NCI-H128 (cell line): ENCODE results near the gene TNIK.

Experiments
- DNase-seq: peaks from one replicate; lab custom pipeline; 2025; ENCODE audit not compliant: unreplicated experiment; lab: John Stamatoyannopoulos, UW

The TNIK gene

DNA sequence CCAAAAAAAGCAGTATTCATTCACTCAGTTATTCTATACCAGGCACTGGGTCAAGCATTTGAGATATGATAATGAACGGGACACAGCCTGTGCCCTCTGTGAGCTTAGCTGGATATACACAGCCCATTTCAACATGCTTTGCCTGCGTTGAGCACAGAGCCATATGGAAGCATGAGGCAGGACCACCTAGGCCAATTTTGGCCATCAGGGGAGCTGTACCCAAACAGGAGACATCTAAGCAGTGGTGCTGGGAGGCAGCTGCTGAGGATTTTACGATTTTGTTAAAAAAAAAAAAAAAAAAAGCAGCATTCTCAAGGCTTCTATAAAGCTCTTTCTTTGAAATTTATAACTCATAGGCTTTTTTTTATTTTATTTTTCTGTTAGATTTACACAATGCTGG is 346.5 kb downstream of the TNIK start:
- DNase-seq = no peak

DNA sequence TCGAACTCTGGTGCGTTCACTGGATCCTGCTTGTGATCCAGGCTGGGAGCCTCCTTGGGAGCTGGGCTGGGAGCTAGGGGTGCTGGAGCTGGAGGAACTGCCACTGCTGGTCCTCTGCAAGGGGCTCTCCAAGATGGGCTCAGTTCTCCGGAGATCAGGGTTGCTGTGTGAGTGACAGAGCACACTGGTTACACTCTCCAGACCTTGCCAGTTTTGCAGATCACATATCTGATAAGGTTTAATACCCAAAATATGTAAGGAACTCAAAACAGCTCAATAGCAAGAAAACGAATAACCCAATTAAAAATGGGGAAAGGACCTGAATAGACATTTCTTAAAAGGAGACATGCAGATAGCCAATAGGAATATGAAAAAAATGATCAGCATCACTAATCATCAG is 349.5 kb downstream of the TNIK start:
- no peak for DNase-seq

DNA sequence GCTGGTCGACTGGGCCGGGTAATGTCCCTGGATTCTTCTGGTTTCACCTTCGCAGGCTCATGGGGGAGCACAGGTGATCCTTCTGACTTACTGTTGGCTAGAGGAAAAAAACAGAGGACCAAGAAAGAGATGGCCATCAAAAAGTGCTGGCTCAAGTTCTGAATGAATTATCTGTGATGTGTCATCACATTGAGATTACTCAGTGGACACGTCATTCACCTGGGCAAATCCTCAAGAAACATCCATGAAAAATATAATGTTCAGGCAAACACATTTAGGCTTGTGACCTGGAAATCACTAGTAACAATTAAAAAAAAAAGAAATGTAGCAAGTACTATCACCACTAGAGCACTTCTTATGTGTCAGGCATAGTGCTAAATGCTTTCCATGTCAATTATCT is 352.1 kb downstream of the TNIK start:
- DNase-seq = no peak

DNA sequence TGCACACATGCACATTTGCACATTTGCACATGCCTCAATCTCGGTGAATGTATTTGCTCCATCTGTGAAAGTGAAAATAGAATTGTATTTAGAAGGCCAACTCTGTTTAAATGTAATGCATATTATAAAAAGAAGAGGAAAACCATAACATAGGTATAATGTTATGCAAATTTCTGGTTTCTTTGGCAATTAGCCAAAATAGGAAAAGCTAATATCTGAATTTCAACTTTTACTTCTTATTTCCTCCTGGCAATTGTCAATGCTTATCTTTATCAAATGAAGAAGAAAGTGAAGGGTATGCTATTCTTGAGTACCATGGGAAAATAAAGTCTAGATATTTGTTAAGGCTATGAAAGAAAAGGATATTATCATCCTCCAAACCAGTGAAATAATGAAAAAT is 357.0 kb downstream of the TNIK start:
- DNase-seq = no peak

DNA sequence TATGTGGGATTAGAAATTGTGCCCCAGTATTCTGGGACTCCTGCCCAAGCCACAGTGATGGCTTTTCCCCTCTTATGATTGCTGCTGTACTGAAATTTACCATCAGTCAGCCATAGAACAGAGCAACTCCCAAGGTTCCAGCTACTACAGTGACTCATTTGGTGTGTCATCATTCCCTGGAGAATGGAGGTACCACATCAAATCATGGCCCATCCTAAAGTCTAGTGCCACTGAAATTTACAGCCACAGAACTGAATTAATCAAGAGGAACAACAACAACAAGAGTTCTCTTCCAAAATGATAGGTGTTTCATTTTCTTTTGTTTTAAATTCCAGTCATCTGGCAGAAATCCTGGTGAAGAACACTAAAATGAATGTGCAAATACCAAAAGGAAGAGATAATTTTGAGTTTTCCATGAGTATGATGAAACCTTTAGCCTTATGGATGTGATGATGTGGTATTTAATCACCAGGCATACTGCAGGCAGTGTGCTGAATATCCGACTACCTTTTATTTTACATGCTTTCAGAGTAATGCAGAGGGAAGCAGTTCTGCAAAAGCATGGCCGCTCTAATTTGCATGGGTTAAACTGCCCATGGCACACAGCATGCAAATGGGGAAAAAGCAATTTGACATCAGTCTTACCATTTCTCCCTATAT is 358.1 kb downstream of the TNIK start:
- no peak for DNase-seq

DNA sequence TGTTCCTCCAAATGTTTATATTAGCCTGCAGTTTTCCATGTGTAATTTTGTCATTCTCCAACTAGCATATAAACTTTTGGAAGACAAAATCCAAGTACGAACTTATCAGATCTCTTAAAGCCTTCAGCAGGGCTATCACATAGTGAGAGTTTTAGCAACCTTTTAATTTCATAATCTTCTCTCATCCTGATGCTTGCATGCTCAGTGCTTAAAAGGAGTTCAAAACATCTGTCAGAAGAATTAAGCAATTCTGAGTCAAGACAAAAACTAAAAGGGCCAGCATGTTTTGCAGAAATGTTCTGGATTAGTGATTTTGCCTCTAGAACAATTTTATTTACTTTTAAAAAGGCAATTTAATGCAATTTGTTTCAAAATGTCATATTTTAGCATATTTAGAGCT is 360.3 kb downstream of the TNIK start:
- DNase-seq = no peak

DNA sequence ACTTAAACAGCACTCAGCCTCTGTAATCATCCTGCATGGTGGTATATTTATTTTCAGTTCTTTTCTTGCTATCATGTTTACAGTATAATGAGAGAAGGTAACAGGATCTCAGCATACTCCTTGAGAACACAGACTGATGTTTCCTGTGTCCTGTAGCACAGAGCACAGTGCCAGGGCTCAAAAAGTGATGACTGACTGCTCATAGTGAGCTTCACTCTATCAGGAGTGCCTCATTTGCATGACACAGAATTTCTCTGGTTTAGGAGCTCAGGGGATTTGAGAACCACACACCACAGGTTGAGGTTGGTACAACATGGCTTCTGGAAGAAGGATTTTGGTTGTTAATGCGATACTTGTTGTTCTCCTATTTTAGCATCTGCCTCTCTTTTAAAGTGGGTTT is 365.1 kb downstream of the TNIK start:
- DNase-seq = no peak

DNA sequence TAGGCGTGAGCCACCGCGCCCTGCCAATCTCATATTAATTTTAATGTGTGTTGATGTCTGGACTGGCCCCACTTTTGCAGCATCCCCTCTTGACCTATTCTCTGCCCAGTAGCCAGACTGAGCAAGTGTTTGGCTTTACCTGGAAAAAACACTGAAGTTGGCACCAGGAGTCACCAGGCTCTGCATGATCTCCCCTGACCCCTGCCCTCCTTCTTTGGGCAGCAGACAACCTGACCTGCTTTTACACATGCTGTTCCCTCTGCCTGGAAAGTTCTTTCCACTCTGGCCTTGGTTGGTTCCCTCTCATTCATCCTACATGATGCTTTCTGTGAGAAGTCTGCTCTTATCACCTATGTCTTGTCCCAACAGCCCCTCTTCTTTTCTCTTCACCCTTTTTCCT is 365.8 kb downstream of the TNIK start:
- DNase-seq = no peak

DNA sequence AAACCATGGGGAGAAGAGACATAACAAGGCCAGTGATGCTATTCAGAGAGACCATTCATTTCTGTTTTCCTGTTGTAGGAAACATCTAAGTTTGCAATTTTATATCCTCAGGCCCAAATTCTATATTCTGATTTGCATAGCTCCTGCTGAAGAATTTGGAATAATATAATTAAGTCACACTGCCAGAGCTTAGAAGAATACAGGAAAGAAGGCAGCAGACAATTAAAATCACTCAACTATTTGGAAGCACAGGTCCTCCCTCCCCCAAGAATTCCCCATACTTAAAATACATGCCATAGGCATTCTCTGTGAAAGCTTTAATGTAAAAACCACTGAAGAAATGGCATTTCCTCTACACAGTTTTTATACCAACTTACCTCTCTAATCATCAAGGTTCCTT is 366.7 kb downstream of the TNIK start:
- DNase-seq = no peak

DNA sequence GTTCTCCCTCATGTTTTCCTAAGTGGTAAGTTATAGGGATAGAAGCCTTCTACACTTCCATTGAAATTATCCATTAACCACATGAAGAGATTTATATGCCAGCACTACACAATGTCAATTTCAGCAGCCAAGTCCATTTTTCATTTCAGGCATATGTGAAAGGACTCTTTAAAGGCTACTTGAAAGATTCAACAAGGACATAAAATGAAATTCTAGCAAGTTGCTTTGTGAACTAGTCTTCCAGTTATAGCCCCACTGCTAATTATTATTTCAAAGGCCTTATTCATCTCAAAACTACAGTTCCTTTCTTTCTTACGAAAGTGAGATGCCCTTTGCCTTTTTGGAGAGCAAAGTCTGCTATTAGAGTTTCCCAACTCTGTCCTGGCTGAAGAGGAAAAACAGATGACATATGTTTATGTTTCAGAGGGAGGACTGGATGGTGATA is 367.7 kb downstream of the TNIK start:
- peak; percentile 77 for DNase-seq

DNA sequence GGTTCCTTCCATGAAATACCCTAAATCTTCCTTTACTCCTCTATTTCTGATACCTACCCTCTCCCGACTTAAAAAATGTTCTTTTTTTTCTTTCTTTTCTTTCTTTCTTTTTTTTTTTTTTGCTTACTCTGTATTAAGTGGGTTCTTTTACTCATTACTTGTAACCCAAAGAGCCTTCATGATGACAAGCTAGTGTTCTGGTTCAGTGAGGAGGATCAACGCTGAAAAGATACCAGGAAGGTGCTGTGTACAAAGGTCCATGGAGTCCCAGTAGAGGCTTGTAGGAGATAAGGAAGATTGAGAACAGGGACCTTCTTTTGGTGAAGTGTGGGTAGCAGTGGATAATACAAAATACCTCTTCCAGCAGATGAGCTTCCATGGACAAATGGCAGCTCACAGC is 369.9 kb downstream of the TNIK start:
- no peak for DNase-seq

DNA sequence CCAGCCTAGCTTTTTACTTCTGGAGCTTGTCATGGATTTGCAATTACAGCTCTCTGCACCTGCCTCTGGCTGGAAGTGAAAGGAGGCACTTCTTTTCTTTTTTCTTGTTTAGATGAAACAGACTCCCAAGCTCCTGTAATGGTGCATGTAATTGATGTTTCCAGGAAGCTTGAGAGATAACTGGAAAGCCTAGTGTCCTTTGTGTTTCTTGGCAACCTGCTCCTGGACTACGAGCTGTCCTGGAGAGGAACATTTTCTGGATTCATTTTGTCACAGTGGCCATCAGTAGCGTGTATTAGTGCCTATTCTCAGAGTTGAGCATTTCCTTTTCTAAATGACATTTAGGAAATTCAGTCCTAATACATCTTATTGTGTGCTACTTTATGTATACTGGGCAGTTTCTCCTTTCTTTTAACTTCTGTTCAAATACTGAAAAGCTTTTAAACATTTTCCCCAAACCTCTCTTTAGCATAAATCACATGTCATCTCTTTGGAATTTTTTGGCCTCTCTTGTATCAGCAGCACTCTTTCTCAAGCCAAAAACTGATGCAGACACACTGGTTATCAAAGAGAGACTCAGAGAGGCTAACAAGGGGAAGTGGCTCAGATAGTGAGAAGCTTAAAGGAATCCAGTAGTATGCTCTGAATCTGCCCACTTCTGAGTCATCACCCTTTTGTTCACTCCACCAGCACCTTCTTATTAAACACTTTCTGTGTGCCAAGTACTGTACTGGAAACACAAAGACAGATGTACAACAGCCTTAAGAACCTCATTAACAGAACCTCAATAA is 371.0 kb downstream of the TNIK start:
- no peak for DNase-seq

DNA sequence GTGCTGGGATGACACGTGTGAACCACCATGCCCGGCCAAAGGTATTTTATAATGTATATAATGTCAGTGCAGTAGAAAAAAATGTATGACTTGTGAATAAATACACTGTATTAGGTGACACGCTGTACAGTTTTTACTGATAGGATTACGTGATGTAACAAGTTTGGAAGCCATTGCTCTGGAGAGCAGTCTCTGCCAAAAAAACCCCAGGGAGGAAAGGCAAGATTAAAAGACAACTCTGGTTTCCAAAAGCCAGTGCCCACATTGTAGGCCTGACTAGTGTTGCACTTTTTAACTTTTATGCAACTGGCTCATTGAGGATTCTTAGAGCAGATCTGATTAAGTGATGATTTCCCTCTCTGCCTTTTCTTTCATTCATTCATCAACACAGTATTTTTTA is 371.7 kb downstream of the TNIK start:
- no peak for DNase-seq

DNA sequence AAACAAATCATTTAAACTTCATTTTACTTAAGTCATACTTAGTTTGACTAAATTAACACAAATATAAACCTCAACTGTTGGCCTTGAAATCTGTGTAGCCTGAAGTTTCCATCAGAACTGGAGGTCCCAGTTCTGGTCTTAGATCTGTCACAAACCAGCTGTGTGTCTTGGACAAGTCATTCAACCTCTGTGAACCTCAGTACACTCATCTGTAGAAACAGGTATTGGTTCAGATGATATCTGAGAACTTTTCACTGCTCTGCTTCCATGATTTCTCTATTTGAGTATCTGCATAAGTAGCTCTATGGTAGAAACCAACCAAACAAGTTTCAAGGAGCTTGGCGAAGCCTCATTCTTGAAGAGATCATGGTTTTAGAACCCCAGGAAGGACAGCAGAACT is 373.3 kb downstream of the TNIK start:
- no peak for DNase-seq

DNA sequence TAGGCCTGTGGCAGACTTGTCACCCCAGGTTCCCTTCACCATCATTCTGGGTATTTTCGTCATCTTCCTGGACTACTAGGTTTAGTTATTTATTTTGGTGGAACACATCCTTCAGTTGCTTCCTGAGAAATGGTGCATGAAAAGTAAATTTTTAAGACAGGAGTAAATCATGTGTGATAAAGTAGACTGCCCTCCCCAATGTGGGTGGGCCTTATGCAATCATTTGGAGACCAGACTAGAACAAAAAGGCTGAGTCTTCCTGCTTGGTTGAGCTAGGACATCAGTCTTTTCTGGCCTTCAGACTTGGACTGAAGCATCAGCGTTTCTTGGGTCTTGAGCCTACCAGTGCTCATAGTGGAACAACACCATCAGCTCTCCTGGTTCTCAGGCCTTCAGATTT is 382.9 kb downstream of the TNIK start:
- DNase-seq = no peak

DNA sequence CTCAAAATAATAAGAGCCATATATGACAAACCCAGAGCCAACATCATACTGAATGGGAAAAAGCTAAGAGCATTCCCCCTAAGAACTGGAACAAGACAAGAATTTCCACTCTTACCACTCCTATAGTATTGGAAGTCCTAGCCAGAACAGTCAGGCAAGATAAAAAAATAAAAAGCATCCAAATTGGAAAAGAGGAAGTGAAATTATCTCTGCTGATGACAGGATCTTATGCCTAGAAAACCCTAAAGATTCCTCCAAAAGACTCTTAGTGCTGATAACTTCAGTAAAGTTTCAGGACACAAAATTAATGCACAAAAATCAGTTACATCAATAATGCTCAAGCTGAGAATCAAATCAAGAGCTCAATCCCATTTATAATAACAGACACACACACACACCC is 387.8 kb downstream of the TNIK start:
- DNase-seq = no peak

DNA sequence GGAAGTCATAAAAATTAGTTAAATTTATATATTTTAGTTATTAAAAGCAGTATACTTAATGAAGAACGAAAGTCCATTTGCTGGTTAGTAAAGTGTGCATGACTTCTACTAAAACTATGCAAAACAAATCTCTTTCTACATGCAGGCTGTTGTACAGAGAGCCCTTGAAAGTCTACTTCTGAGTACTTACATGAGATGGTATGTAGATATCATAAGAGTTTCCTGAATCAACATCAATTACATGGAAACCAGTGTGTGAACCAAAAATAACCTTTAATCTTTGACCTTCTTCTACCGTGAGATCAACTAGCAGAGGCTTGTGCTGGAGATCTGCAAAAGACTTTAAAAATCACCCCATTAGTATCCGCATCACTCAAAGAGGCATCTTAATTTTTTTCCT is 391.5 kb downstream of the TNIK start:
- no peak for DNase-seq

DNA sequence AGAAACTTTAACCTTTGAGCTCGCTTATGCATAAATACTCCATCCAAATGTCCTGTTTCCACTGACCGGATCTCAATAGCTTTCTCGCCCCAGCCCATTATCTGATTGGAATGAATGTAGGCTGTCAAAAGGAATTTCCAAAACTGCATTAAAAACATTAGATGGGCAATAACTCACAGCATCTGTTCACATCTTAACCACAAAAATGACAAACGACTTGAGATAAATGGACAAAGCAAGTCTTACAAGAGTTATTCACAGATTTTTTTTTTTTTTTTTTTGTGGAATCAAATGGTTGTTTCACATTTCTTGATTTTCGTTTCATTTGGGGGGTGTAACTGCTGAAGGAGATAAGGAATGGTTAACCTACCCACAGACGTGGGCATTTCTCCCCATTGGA is 394.0 kb downstream of the TNIK start:
- DNase-seq = no peak

DNA sequence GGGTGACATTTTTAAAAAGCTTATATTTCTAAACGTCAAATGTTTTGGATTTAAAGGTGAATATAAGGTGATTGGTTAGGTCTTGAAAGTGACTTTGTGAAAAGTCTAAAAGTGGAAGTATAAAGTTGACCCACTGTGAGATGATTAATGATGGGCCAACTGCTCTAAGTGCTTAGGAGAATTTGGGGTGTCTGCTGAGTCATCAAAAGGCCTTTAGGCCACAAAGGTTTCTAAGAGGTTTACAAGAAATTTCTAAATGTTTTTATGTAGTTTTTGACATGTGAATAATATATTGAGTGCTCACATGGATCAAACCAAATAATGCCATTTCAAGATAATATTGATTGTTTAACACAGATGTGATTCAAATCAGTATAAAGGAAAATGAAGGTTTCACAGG is 394.5 kb downstream of the TNIK start:
- DNase-seq = no peak

DNA sequence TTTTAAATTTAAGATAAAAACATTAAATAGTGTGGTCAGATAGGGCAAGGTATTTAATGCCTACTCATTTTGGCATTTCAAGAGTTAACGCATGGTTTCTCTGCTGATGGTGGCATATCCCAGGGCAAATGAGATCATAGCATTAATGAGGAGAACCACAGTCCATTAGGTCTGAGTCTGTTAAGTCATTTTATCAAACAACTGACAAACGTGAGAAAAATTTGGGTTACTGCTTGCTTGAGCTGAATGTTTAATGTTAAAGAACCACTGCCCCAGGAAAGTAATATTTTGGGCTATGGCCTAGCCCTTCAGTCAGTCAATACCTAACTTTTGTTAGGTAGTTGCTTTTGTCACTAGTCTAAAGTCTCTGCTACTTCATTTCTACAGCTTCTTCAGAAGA is 395.7 kb downstream of the TNIK start:
- no peak for DNase-seq

DNA sequence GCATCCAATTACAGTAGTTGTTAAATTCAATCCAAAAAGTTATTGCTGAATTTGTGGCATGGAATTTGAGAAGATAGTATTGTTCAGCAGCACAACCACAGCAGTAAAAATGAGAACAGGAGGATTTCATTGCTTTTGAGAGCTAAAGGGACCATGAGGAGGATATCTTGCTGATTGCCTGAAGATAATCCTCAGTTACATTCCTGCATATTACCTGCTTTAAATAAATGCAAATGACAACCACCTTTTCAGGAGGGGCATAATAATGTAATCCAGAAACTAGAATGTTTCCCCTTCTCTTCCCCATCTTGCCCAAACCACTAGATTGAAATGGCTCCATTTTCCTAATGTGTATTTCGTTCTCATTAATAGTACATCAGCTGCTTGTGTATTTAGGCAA is 398.5 kb downstream of the TNIK start:
- no peak for DNase-seq

DNA sequence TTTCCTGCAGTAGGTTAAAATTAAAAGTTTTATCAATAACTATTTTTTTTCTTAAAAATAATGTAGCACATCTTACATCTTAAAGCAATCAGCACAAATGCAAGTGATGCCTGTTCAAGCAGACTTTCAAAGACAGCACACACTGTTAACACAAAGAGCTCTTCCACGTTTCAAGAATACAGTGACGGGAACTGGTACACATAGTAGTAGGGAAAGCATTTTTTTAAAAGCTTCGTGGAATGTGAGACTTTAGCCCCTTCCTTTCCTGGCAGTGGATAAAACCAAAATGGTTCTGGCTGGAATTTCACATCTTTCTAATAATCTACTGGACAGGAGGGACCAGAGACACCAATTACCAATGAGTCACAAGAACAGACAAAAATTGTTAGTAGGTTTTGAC is 400.2 kb downstream of the TNIK start:
- DNase-seq = no peak
